ENCODE measurements around the gene RASAL3. TPM values are rescaled to one million over a fixed set of nuclear protein-coding genes. Genes with fewer than 3 reads are reported as not detected.

RASAL3 gene
- total RNA-seq, 1 experiment from 2014 or later = 0.57 TPM

GRCh38 chr19:15402411-15403150 is 61.8 kb downstream of the RASAL3 start:
- Histone ChIP-seq H3K9me2 (ENCODE audit: insufficient read depth) (no peaks in the 10 kb centered on the region), H3K27ac (ENCODE audit: low read depth, low read length) (no peak overlapping the region), H4K20me1 (ENCODE audit: insufficient read depth) (peaks cover 10% of the 10 kb centered on the region; the same call in 1 of the 2 replicates), H3K36me3 (ENCODE audit: control insufficient read depth in 1 of 2, insufficient read depth in 2 of 2, low read length in 2 of 2) (peaks cover 18 to 30% of the 10 kb centered on the region in 2 experiments; a peak in 3 of 4 replicates), H3K79me2 (ENCODE audit: insufficient read depth, low read length) (peaks cover 75% of the 10 kb centered on the region), H3K4me2 (ENCODE audit: low read length) (no peak overlapping the region), H3K4me1 (ENCODE audit: control insufficient read depth in 1 of 2, insufficient read depth in 2 of 2, low read length in 2 of 2) (no peaks in the 10 kb centered on the region), H3K27me3 (ENCODE audit: insufficient read depth, low read length) (no peaks in the 10 kb centered on the region), H2AFZ (ENCODE audit: low read depth, low read length, poor library complexity, severe bottlenecking) (no peak overlapping the region), H3K4me3 (replicated peaks in 1 of 2; ENCODE audit: low read depth in 1 of 2, low read length in 2 of 2) (no peak overlapping the region), H3K9me3 (ENCODE audit: control insufficient read depth in 1 of 2, insufficient read depth in 1 of 2, low read depth in 1 of 2, low read length in 2 of 2) (no peaks in the 10 kb centered on the region), H3K9ac (ENCODE audit: low read length) (no peak overlapping the region)
- DNase-seq (ENCODE audit: low read depth, low spot score) (no peak), ATAC-seq (no peak)
- intact Hi-C loops (cut with micrococcal nuclease) = no loop called here
- ChIA-PET CTCF (no interaction called here), POLR2A (no interaction called here), RAD21 (ENCODE audit: low non-redundant PET in 1 of 2, low total read pairs in 2 of 2, uncharacterized antibody in 2 of 2, unreplicated experiment in 2 of 2) (no interaction called here)
- no peak for TF ChIP-seq ATF3 (IDR thresholded peaks at IDR 0.05)
- TF ChIP-seq CEBPB (IDR thresholded peaks at IDR 0.05; ENCODE audit: low read depth) = no peak
- no peak for TF ChIP-seq CTCF (IDR thresholded peaks at IDR 0.05 in 2 of 3, conservative IDR thresholded peaks at IDR 0.05 in 1 of 3; ENCODE audit: borderline replicate concordance in 1 of 3, insufficient read depth in 1 of 3, low read depth in 2 of 3, low read length in 2 of 3)
- no peak for TF ChIP-seq RAD21 (IDR thresholded peaks at IDR 0.05; ENCODE audit: low read depth)
- no peak for TF ChIP-seq CBX3 (IDR thresholded peaks at IDR 0.05; ENCODE audit: low read depth)
- TF ChIP-seq SP1 (IDR thresholded peaks at IDR 0.05; ENCODE audit: low read depth) = no peak
- TF ChIP-seq ZNF274 (IDR thresholded peaks at IDR 0.05; ENCODE audit: low read depth, low read length) = no peak
- TF ChIP-seq SRF (IDR thresholded peaks at IDR 0.05; ENCODE audit: low read depth) = no peak
- TF ChIP-seq EZH2phosphoT487 (IDR thresholded peaks at IDR 0.05; ENCODE audit: borderline replicate concordance) = no peak
- no peak for TF ChIP-seq MAX (IDR thresholded peaks at IDR 0.05)
- TF ChIP-seq JUND (IDR thresholded peaks at IDR 0.05) = no peak
- no peak for TF ChIP-seq POLR2A (IDR thresholded peaks at IDR 0.05; ENCODE audit: borderline replicate concordance, extremely low read depth, insufficient read depth, insufficient read length)
- TF ChIP-seq REST (IDR thresholded peaks at IDR 0.05; ENCODE audit: low read depth) = no peak
- no peak for TF ChIP-seq YY1 (IDR thresholded peaks at IDR 0.05; ENCODE audit: extremely low read depth, insufficient replicate concordance, low read depth, low read length)
- no peak for TF ChIP-seq EZH2 (IDR thresholded peaks at IDR 0.05)
- TF ChIP-seq FOSL1 (IDR thresholded peaks at IDR 0.05; ENCODE audit: low read depth) = no peak
- TF ChIP-seq ELF1 (IDR thresholded peaks at IDR 0.05; ENCODE audit: borderline replicate concordance, low read depth) = no peak
- TF ChIP-seq ZFX (IDR thresholded peaks at IDR 0.05) = no peak
- no peak for TF ChIP-seq SIN3A (IDR thresholded peaks at IDR 0.05; ENCODE audit: low read depth)
- no peak for TF ChIP-seq EGR1 (IDR thresholded peaks at IDR 0.05; ENCODE audit: low read depth)
- no TSS peak for BruUV-seq (replicated peaks)
